NB4 (cell line): ENCODE data around the gene GATM.
"Not testable (repeated sequence)": the region's sequence is repeated elsewhere in the genome, so short reads cannot be mapped to it uniquely, and the experiment has no call there.

ENCODE experiments used
- POLR2A ChIP-seq: IDR thresholded peaks from 2 replicates; pipeline ENCODE4 v1.6.1; 2011; ENCODE audit warnings: mild to moderate bottlenecking; ENCODE audit not compliant: insufficient read length; ENCODE audit errors: extremely low read depth
- TF ChIP-seq, protein P1 (sequence below): IDR thresholded peaks from 2 replicates; pipeline ENCODE4 v1.6.1; 2011; ENCODE audit warnings: low read depth, low read length

DNA sequence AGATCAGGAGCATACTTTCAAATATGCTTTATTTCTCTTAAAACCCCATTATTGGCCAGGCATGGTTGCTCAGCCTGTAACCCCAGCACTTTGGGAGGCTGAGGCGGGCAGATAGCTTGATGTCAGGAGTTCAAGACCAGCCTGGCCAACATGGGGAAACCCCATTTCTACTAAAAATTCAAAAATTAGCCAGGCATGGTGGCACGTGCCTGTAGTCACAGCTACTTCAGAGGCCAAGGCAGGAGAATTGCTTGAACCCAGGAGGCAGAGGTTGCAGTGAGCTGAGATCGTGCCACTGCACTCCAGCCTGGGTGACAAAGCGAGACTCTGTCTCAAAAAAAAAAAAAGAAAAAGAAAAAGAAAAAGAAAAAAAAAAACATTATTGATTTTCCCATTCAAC, 8.3 kb downstream of the GATM start:
- not testable (repeated sequence) for TF ChIP-seq POLR2A
- TF ChIP-seq, protein P1, sequence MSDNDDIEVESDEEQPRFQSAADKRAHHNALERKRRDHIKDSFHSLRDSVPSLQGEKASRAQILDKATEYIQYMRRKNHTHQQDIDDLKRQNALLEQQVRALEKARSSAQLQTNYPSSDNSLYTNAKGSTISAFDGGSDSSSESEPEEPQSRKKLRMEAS, result not testable (repeated sequence)
